Keratinocyte (primary cell): ENCODE results near the gene RCE1. TPM values are rescaled to one million over a fixed set of nuclear protein-coding genes. Genes with fewer than 3 reads are reported as not detected.

Experiments used
- DNase-seq: peaks from one replicate; pipeline ENCODE4 v3.0.0-alpha.2; 2011; ENCODE audit warnings: low read depth, missing footprints, low spot score
- FAIRE-seq: peaks from 2 replicates; lab custom pipeline; 2011; peaks lifted over from hg19 to GRCh38; lab: Jason Lieb, UNC
- H2AFZ ChIP-seq: 2 replicates; pipeline ENCODE4 v1.6.0; 2012; ENCODE audit warnings: low read length, control low read depth, inconsistent platforms; ENCODE audit not compliant: control insufficient read depth
- H3K27ac ChIP-seq: 2 replicates; pipeline ENCODE4 v1.5.1; 2011; ENCODE audit warnings: low read length; ENCODE audit not compliant: control insufficient read depth, insufficient read depth
- H3K27me3 ChIP-seq: 3 replicates; pipeline ENCODE4 v1.6.0; 2011; ENCODE audit warnings: low read length; ENCODE audit not compliant: control insufficient read depth, insufficient read depth; ENCODE audit errors: extremely low read depth
- H3K36me3 ChIP-seq, 2 experiments: 2 replicates in 1 of 2; 3 replicates in 1 of 2; pipeline ENCODE4 v1.5.1; 2011; ENCODE audit warnings: low read length in 2 of 2, mild to moderate bottlenecking in 1 of 2; ENCODE audit not compliant: control insufficient read depth in 2 of 2, insufficient read depth in 2 of 2; ENCODE audit errors: extremely low read depth in 1 of 2
- H3K4me1 ChIP-seq: 3 replicates; pipeline ENCODE4 v1.5.1; 2011; ENCODE audit warnings: low read length; ENCODE audit not compliant: control insufficient read depth, insufficient read depth; ENCODE audit errors: extremely low read depth
- H3K4me2 ChIP-seq: 3 replicates; pipeline ENCODE4 v1.6.0; 2011; ENCODE audit warnings: low read depth, low read length; ENCODE audit not compliant: control insufficient read depth, insufficient read depth; ENCODE audit errors: extremely low read depth
- H3K4me3 ChIP-seq, 3 experiments: fragments of 200-600 bp in 1 of 3; sonication (generic) in 1 of 3; 2 replicates in 2 of 3; 3 replicates in 1 of 3; pipeline ENCODE4 v1.5.1; 2011 to 2016; ENCODE audit warnings: low read length in 3 of 3, mild to moderate bottlenecking in 3 of 3, control low read depth in 2 of 3, inconsistent platforms in 1 of 3, low read depth in 1 of 3, mixed read lengths in 1 of 3, mixed run types in 1 of 3, moderate library complexity in 1 of 3; ENCODE audit not compliant: control insufficient read depth in 2 of 3, insufficient read depth in 2 of 3; ENCODE audit errors: extremely low read depth in 1 of 3
- H3K79me2 ChIP-seq: 2 replicates; pipeline ENCODE4 v1.6.0; 2012; ENCODE audit warnings: low read length; ENCODE audit not compliant: control insufficient read depth, insufficient read depth
- H3K9ac ChIP-seq: 3 replicates; pipeline ENCODE4 v1.6.0; 2011; ENCODE audit warnings: low read length; ENCODE audit not compliant: control insufficient read depth, insufficient read depth; ENCODE audit errors: extremely low read depth
- H3K9me1 ChIP-seq: 3 replicates; pipeline ENCODE4 v1.6.0; 2011; ENCODE audit warnings: low read length; ENCODE audit not compliant: control insufficient read depth, insufficient read depth; ENCODE audit errors: extremely low read depth
- H3K9me3 ChIP-seq: 2 replicates; pipeline ENCODE4 v1.5.1; 2012; ENCODE audit warnings: low read depth, low read length; ENCODE audit not compliant: control insufficient read depth
- H4K20me1 ChIP-seq: 3 replicates; pipeline ENCODE4 v1.6.0; 2011; ENCODE audit warnings: low read length; ENCODE audit not compliant: control insufficient read depth, insufficient read depth; ENCODE audit errors: extremely low read depth
- CTCF ChIP-seq, 3 experiments: IDR thresholded peaks in 1 of 3; conservative IDR thresholded peaks in 1 of 3; optimal IDR thresholded peaks in 1 of 3; 2 replicates in 2 of 3; 3 replicates in 1 of 3; pipeline versions ENCODE3 to v1.5.1; 2011; ENCODE audit warnings: low read length in 3 of 3, mild to moderate bottlenecking in 3 of 3, moderate library complexity in 2 of 3, control low read depth in 1 of 3, inconsistent platforms in 1 of 3; ENCODE audit not compliant: insufficient read depth in 2 of 3; ENCODE audit errors: extremely low read depth in 1 of 3
- EZH2 ChIP-seq: IDR thresholded peaks from one replicate; pipeline ENCODE4 v1.6.1; 2012; ENCODE audit warnings: inconsistent platforms, mild to moderate bottlenecking, low read length, moderate library complexity
- dilution Hi-C: fragments of 300-500 bp; cut with MboI; formaldehyde crosslinking; loops from one replicate; pipeline ENCODE4 v1.7.0; 2020; ENCODE audit warnings: low sequenced_read_pairs; ENCODE audit not compliant: extremely low pct_ligation_motif_present
- polyA plus RNA-seq, 5 experiments: library from polyadenylated mRNA; depleted of rRNA in 3 of 5; stranded (reverse) in 3 of 5; stranded (forward) in 1 of 5; unstranded in 1 of 5; fragments of >200 nt; gene quantifications; 1 replicate in 1 of 5; 2 replicates in 3 of 5; 3 replicates in 1 of 5; pipeline versions ENCODE4 v1.2.1 to v1.2.3, GENCODE V29; 2011 to 2012; ENCODE audit warnings: missing spikeins in 2 of 5, low read depth in 1 of 5, low replicate concordance in 1 of 5

The RCE1 gene
- polyA plus RNA-seq, 1 donor (not counting 4 experiments of a cell fraction or from before 2014, with no cell fraction given): 11.2 TPM

- no peak for DNase-seq
- TF ChIP-seq EZH2 (no peak), CTCF (optimal IDR thresholded peaks at IDR 0.05 in 1 of 3, IDR thresholded peaks at IDR 0.05 in 1 of 3, conservative IDR thresholded peaks at IDR 0.05 in 1 of 3; ENCODE audit: extremely low read depth in 1 of 3, insufficient read depth in 2 of 3, low read length in 3 of 3) (no peak)
Measured at GRCh38 chr11:66888282-66888681, 45.0 kb downstream of the RCE1 start.

GRCh38 chr11:66889960-66890359 is 46.7 kb downstream of the RCE1 start:
- DNase-seq: no peak
- dilution Hi-C loops: no loop called here
- no peak for FAIRE-seq
- Histone ChIP-seq H3K27me3 (no peaks in the 10 kb centered on the region), H3K9ac (no peak overlapping the region), H3K9me3 (no peaks in the 10 kb centered on the region), H4K20me1 (no peaks in the 10 kb centered on the region), H3K4me1 (peaks cover 26% of the 10 kb centered on the region), H3K79me2 (peaks cover 3% of the 10 kb centered on the region), H3K27ac (no peak overlapping the region), H3K9me1 (no peaks in the 10 kb centered on the region), H3K4me3 (no peak overlapping the region), H2AFZ (no peak overlapping the region), H3K36me3 (peaks cover 7 to 15% of the 10 kb centered on the region in 2 experiments), H3K4me2 (no peak overlapping the region)
- TF ChIP-seq EZH2 (no peak), CTCF (optimal IDR thresholded peaks at IDR 0.05 in 1 of 3, IDR thresholded peaks at IDR 0.05 in 1 of 3, conservative IDR thresholded peaks at IDR 0.05 in 1 of 3; ENCODE audit: extremely low read depth in 1 of 3, insufficient read depth in 2 of 3, low read length in 3 of 3) (no peak)

More at GRCh38 chr11:66888282-66888681, 45.0 kb downstream of the RCE1 start:
- no peaks in the 10 kb centered on the region for H4K20me1 ChIP-seq
- H3K4me1 ChIP-seq: peaks cover 29% of the 10 kb centered on the region
- H3K9me1 ChIP-seq: no peaks in the 10 kb centered on the region
- peaks cover 7 to 15% of the 10 kb centered on the region in 2 experiments for H3K36me3 ChIP-seq
- H3K27ac ChIP-seq: no peak overlapping the region
- H3K9ac ChIP-seq: no peak overlapping the region
- FAIRE-seq: no peak
- dilution Hi-C loops: no loop called here
- H3K79me2 ChIP-seq: peaks cover 3% of the 10 kb centered on the region
- H3K4me3 ChIP-seq: no peak overlapping the region
- H2AFZ ChIP-seq: no peak overlapping the region
- H3K4me2 ChIP-seq: no peak overlapping the region
- no peaks in the 10 kb centered on the region for H3K27me3 ChIP-seq
- H3K9me3 ChIP-seq: no peaks in the 10 kb centered on the region
